Duodenal mucosa (tissue), 2 donors: ENCODE data around the gene COL13A1.

Experiments
- H3K27ac ChIP-seq: one replicate; pipeline ENCODE4 v1.7.0; 2013; ENCODE audit warnings: low read depth, low read length
- H3K27me3 ChIP-seq, 2 donors: one replicate each; pipeline ENCODE4 v1.7.0; 2013; ENCODE audit warnings: low read length in 2 of 2, control low read depth in 1 of 2; ENCODE audit not compliant: insufficient read depth in 2 of 2, control insufficient read depth in 1 of 2
- H3K36me3 ChIP-seq, 2 donors: one replicate each; pipeline ENCODE4 v1.7.0; 2013; ENCODE audit warnings: low read length in 2 of 2, control low read depth in 1 of 2; ENCODE audit not compliant: insufficient read depth in 2 of 2, control insufficient read depth in 1 of 2
- H3K4me1 ChIP-seq, 2 donors: one replicate each; pipeline ENCODE4 v1.7.0; 2013; ENCODE audit warnings: low read length in 2 of 2, control low read depth in 1 of 2; ENCODE audit not compliant: insufficient read depth in 2 of 2, control insufficient read depth in 1 of 2
- H3K4me3 ChIP-seq, 2 donors: one replicate each; pipeline ENCODE4 v1.7.0; 2013; ENCODE audit warnings: low read length in 2 of 2, low read depth in 1 of 2
- H3K9ac ChIP-seq, 2 donors: one replicate each; pipeline ENCODE4 v1.7.0; 2013; ENCODE audit warnings: low read length in 2 of 2, low read depth in 1 of 2
- H3K9me3 ChIP-seq, 2 donors: one replicate each; pipeline ENCODE4 v1.7.0; 2013; ENCODE audit warnings: low read length in 2 of 2, control low read depth in 1 of 2; ENCODE audit not compliant: control insufficient read depth in 1 of 2

COL13A1 gene

GRCh38 chr10:69828144-69828870, 26.6 kb downstream of the COL13A1 start:
- H3K9ac ChIP-seq = no peak overlapping the region
- H3K4me3 ChIP-seq = no peak overlapping the region
- no peaks in the 10 kb centered on the region for H3K36me3 ChIP-seq
- no peaks in the 10 kb centered on the region for H3K9me3 ChIP-seq
- H3K27me3 ChIP-seq = peaks cover 0 to 2% of the 10 kb centered on the region in 2 donors
- H3K27ac ChIP-seq = no peak overlapping the region
- no peaks in the 10 kb centered on the region for H3K4me1 ChIP-seq

DNA sequence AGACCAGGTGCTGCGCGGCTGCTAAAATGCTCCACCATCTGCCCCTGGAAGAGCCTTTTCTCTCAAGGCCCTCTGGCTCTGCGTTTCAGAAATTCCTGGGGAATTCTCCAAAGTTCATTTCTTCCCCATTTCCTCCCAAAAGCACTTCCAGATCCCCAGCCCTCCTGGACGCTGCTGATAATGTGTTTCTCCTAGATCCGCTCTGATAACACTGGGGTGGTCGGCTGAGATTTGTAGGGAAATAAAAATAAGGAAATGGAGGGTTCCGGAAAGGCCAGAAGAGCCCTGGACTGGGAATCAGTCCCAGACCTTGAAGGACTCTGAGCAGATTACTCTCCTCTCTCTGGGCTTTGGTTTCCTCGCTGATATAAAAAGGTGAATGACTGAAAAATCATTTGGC, 28.1 kb downstream of the COL13A1 start:
- H3K9me3 ChIP-seq = no peaks in the 10 kb centered on the region
- H3K4me3 ChIP-seq = no peak overlapping the region
- no peaks in the 10 kb centered on the region for H3K36me3 ChIP-seq
- H3K9ac ChIP-seq = no peak overlapping the region
- H3K4me1 ChIP-seq = no peaks in the 10 kb centered on the region
- H3K27me3 ChIP-seq = peaks cover 0 to 2% of the 10 kb centered on the region in 2 donors
- no peak overlapping the region for H3K27ac ChIP-seq

- H3K9me3 ChIP-seq = no peaks in the 10 kb centered on the region
- no peak overlapping the region for H3K4me3 ChIP-seq
- no peaks in the 10 kb centered on the region for H3K27me3 ChIP-seq
- no peaks in the 10 kb centered on the region for H3K36me3 ChIP-seq
- no peak overlapping the region for H3K27ac ChIP-seq
- no peak overlapping the region for H3K9ac ChIP-seq
- H3K4me1 ChIP-seq = no peaks in the 10 kb centered on the region
Measured at GRCh38 chr10:69831231-69831855, 29.6 kb downstream of the COL13A1 start.

DNA sequence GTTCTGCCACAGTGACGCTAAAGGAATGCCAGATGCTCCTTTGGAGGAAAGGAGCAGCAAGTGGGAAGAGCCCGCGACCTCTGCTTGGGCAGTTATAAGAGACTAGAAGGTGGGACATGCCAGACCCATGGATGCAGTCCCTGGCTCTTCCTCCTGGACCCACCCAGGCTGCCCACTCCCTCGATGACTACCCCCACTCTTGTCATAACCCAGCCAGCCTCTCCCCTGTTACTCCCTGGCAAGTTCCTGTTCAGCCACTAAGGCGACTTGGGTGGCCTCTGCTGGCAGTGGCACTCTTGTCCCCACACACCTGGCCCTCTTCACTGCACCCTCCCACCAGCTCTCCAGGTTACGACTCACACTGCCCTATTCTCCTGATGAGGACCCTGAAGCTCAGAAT, 33.5 kb downstream of the COL13A1 start:
- no peak overlapping the region for H3K27ac ChIP-seq

GRCh38 chr10:69835875-69836730, 34.4 kb downstream of the COL13A1 start:
- Histone ChIP-seq H3K4me3 (no peak overlapping the region), H3K9ac (no peak overlapping the region), H3K9me3 (no peaks in the 10 kb centered on the region), H3K36me3 (no peaks in the 10 kb centered on the region), H3K27ac (no peak overlapping the region), H3K4me1 (no peaks in the 10 kb centered on the region), H3K27me3 (peaks cover 0 to 3% of the 10 kb centered on the region in 2 donors)

More for the DNA sequence above, 33.5 kb downstream of the COL13A1 start:
- H3K36me3 ChIP-seq = no peaks in the 10 kb centered on the region
- H3K4me3 ChIP-seq = no peak overlapping the region
- H3K27me3 ChIP-seq = peaks cover 0 to 3% of the 10 kb centered on the region in 2 donors
- no peaks in the 10 kb centered on the region for H3K9me3 ChIP-seq
- H3K4me1 ChIP-seq = no peaks in the 10 kb centered on the region
- H3K9ac ChIP-seq = no peak overlapping the region

- Histone ChIP-seq H3K27ac (no peak overlapping the region), H3K4me1 (no peaks in the 10 kb centered on the region), H3K9ac (no peak overlapping the region), H3K27me3 (peaks cover 0 to 3% of the 10 kb centered on the region in 2 donors), H3K9me3 (no peaks in the 10 kb centered on the region), H3K4me3 (no peak overlapping the region), H3K36me3 (no peaks in the 10 kb centered on the region)
Measured at GRCh38 chr10:69836731-69837030, 35.0 kb downstream of the COL13A1 start.

GRCh38 chr10:69837261-69837660, 35.6 kb downstream of the COL13A1 start:
- Histone ChIP-seq H3K36me3 (no peaks in the 10 kb centered on the region), H3K4me1 (no peaks in the 10 kb centered on the region), H3K27me3 (peaks cover 0 to 3% of the 10 kb centered on the region in 2 donors), H3K9me3 (no peaks in the 10 kb centered on the region), H3K9ac (no peak overlapping the region), H3K27ac (no peak overlapping the region), H3K4me3 (no peak overlapping the region)

- Histone ChIP-seq H3K4me3 (no peak overlapping the region), H3K36me3 (no peaks in the 10 kb centered on the region), H3K27me3 (peaks cover 0 to 3% of the 10 kb centered on the region in 2 donors), H3K9ac (no peak overlapping the region), H3K4me1 (no peaks in the 10 kb centered on the region), H3K27ac (no peak overlapping the region), H3K9me3 (no peaks in the 10 kb centered on the region)
Measured at GRCh38 chr10:69838418-69838817, 36.7 kb downstream of the COL13A1 start.

DNA sequence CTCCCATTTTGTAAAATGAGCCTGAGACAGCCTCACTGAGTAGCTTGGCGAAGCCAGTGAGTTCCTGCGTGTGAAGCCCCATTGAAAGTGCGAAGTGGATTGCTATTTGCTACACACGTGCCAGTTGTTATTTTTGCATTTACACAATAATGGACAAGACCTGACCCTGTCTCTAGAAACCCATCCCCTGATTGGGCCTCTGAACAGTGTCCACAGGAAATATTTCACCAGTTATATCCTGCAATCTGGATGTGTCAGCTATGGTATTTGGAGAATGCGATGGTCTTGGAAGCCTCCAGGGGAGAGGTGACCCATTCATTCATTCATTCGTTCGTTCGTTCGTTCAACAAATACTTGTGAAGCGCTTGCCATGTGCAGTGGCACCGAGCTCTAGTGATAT, 37.1 kb downstream of the COL13A1 start:
- H3K9ac ChIP-seq = no peak overlapping the region
- H3K4me1 ChIP-seq = no peaks in the 10 kb centered on the region
- no peak overlapping the region for H3K4me3 ChIP-seq
- peaks cover 0 to 3% of the 10 kb centered on the region in 2 donors for H3K27me3 ChIP-seq
- no peaks in the 10 kb centered on the region for H3K9me3 ChIP-seq
- H3K27ac ChIP-seq = no peak overlapping the region
- H3K36me3 ChIP-seq = no peaks in the 10 kb centered on the region

DNA sequence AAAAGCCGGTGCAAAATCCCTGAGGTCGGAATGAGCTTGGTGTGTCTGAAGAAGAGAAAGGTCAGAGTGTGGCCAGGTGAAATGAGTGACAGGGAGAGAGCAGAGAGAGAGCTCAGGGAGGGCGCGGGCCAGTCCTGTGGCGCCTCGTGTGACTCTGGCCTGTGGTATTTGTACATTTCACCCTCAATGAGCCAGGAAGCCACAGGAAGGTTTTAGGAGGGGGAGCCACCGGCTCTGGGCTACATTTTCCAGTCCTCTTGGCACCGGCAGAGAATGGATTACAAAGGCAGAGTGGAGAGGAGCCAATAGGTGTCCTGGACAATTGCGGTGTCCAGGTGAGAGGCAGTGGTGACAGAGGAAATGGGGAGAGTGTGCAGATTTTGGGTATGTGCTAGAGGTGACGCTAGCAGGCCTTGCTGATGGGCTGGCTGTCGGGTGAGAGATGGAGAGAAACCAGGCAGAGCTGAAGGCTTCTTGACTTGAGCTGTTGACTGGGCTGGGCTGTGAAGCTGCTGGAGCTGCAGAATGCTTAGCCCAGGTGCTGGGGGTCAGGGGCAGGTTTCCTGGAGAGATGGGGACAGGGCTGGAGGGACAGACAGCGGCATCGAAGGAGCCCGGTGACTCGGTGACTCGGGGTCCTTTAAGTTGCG, 38.1 kb downstream of the COL13A1 start:
- H3K9ac ChIP-seq = no peak overlapping the region
- H3K9me3 ChIP-seq = no peaks in the 10 kb centered on the region
- no peaks in the 10 kb centered on the region for H3K4me1 ChIP-seq
- H3K36me3 ChIP-seq = no peaks in the 10 kb centered on the region
- no peak overlapping the region for H3K27ac ChIP-seq
- peaks cover 0 to 3% of the 10 kb centered on the region in 2 donors for H3K27me3 ChIP-seq
- no peak overlapping the region for H3K4me3 ChIP-seq
